Measurements from ENCODE around the gene IPO4.

DNA sequence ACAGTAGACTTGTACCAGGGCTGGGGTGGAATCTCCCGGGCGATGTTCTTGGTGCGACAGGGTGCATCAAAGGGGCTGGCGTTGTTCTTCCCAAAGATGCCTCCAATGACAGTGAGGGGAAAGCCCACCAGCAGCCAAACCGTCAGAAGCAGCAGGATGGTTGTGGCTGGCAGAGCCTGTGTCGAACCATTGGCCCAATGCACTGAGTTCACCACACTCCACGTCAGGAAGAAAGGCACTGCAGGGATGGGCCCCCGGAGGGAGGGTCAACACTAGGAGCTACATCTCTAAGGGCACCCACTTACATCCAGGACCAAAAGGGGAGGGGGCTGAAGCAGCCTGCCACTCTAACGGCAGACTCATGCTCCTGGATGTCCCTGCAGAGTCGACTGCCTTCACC lies 1.8 kb upstream of the IPO4 start:
- no peak for TF ChIP-seq YY1 (IDR thresholded peaks at IDR 0.05; ENCODE audit: insufficient read depth, insufficient read length)
- no peak for TF ChIP-seq ZNF274 (IDR thresholded peaks at IDR 0.05; ENCODE audit: low read depth, low read length)
- no peak for TF ChIP-seq SUZ12 (IDR thresholded peaks at IDR 0.05; ENCODE audit: extremely low read depth, insufficient read depth, insufficient read length)
